Uterus (tissue), 4 donors: ENCODE results near the gene MEP1A. TPM values are rescaled to one million over a fixed set of nuclear protein-coding genes. Genes with fewer than 3 reads are reported as not detected.

Experiments used
- DNase-seq, 2 donors: peaks; one replicate each; pipeline ENCODE4 v3.0.0-alpha.2; 2019 to 2020
- H3K27ac ChIP-seq, 2 donors: fragments of 200-600 bp; sonication (generic); 1 replicate in 1 of 2; 2 replicates in 1 of 2; pipeline ENCODE4 v1.5.1; 2016 to 2018
- H3K27me3 ChIP-seq, 2 donors: fragments of 200-600 bp; sonication (generic); one replicate each; pipeline ENCODE4 v1.5.1; 2018 to 2019; ENCODE audit warnings: control low read depth in 1 of 2
- H3K36me3 ChIP-seq, 2 donors: fragments of 200-600 bp; sonication (generic); one replicate each; pipeline ENCODE4 v1.5.1; 2019; ENCODE audit warnings: control low read depth in 1 of 2
- H3K4me1 ChIP-seq, 2 donors: fragments of 200-600 bp; sonication (generic); one replicate each; pipeline ENCODE4 v1.5.1; 2018 to 2019; ENCODE audit warnings: control low read depth in 1 of 2
- H3K4me3 ChIP-seq, 2 donors: fragments of 200-600 bp; sonication (generic); 1 replicate in 1 of 2; 2 replicates in 1 of 2; pipeline ENCODE4 v1.5.1; 2018 to 2019; ENCODE audit warnings: mild to moderate bottlenecking in 1 of 2
- H3K9me3 ChIP-seq, 2 donors: fragments of 200-600 bp; sonication (generic); one replicate each; pipeline ENCODE4 v1.5.1; 2019; ENCODE audit warnings: control low read depth in 1 of 2
- CTCF ChIP-seq, 4 experiments: fragments of 200-600 bp in 2 of 4; fragments of 450-650 bp in 2 of 4; sonication (generic) in 2 of 4; IDR thresholded peaks; one replicate each; pipeline ENCODE4 v1.5.1; 2016 to 2019; ENCODE audit warnings: antibody characterized with exemption in 4 of 4, mild to moderate bottlenecking in 2 of 4, moderate library complexity in 1 of 4
- POLR2A ChIP-seq, 2 donors: fragments of 450-650 bp; IDR thresholded peaks; one replicate each; pipeline ENCODE4 v1.6.1; 2016; ENCODE audit warnings: antibody characterized with exemption in 2 of 2, mild to moderate bottlenecking in 1 of 2, moderate library complexity in 1 of 2
- intact Hi-C: fragments of 100-400 bp; cut with DNase I; formaldehyde crosslinking; loops from one replicate; pipeline ENCODE4 v1.15.1; 2023; ENCODE audit warnings: low total_unique reads
- total RNA-seq, 4 donors: library from RNA; depleted of rRNA in 3 of 4; stranded (reverse); fragments of >200 nt in 3 of 4; gene quantifications; one replicate each; pipeline versions ENCODE4 v1.1.0 to v1.2.4, GENCODE V29; 2014 to 2023
- donor health status: DM: yes; HTN: yes; CAD: no.

MEP1A gene
- total RNA-seq, 4 donors from 2014 or later: under 0.01 TPM; not detected in 3

GRCh38 chr6:46748940-46749503, 44.2 kb upstream of the MEP1A start:
- Histone ChIP-seq H3K36me3 (no peaks in the 10 kb centered on the region), H3K27ac (no peak overlapping the region), H3K4me1 (no peaks in the 10 kb centered on the region), H3K4me3 (no peak overlapping the region), H3K9me3 (no peaks in the 10 kb centered on the region), H3K27me3 (no peaks in the 10 kb centered on the region)
- intact Hi-C loops: no loop called here
- DNase-seq: no peak
- TF ChIP-seq CTCF (IDR thresholded peaks at IDR 0.05) (no peak), POLR2A (IDR thresholded peaks at IDR 0.05) (no peak)

- no peaks in the 10 kb centered on the region for H3K9me3 ChIP-seq
- no peak overlapping the region for H3K27ac ChIP-seq
- no peaks in the 10 kb centered on the region for H3K36me3 ChIP-seq
- TF ChIP-seq CTCF (IDR thresholded peaks at IDR 0.05) (no peak), POLR2A (IDR thresholded peaks at IDR 0.05) (no peak)
- H3K4me3 ChIP-seq: no peak overlapping the region
- no peaks in the 10 kb centered on the region for H3K4me1 ChIP-seq
- no peak for DNase-seq
- H3K27me3 ChIP-seq: no peaks in the 10 kb centered on the region
- intact Hi-C loops: no loop called here
Measured at GRCh38 chr6:46749731-46750130, 43.5 kb upstream of the MEP1A start.

- DNase-seq: no peak
- H3K9me3 ChIP-seq: no peaks in the 10 kb centered on the region
- no peak overlapping the region for H3K4me3 ChIP-seq
- intact Hi-C loops: no loop called here
- H3K36me3 ChIP-seq: no peaks in the 10 kb centered on the region
- H3K4me1 ChIP-seq: no peaks in the 10 kb centered on the region
- no peaks in the 10 kb centered on the region for H3K27me3 ChIP-seq
- H3K27ac ChIP-seq: no peak overlapping the region
- TF ChIP-seq CTCF (IDR thresholded peaks at IDR 0.05) (no peak), POLR2A (IDR thresholded peaks at IDR 0.05) (no peak)
Measured at GRCh38 chr6:46751658-46752057, 41.5 kb upstream of the MEP1A start.

- TF ChIP-seq CTCF (IDR thresholded peaks at IDR 0.05) (no peak), POLR2A (IDR thresholded peaks at IDR 0.05) (no peak)
- intact Hi-C loops: no loop called here
- Histone ChIP-seq H3K27ac (no peak overlapping the region), H3K36me3 (no peaks in the 10 kb centered on the region), H3K4me1 (no peaks in the 10 kb centered on the region), H3K27me3 (no peaks in the 10 kb centered on the region), H3K9me3 (no peaks in the 10 kb centered on the region), H3K4me3 (no peak overlapping the region)
- no peak for DNase-seq
Measured at GRCh38 chr6:46755865-46756264, 37.3 kb upstream of the MEP1A start.

- H3K9me3 ChIP-seq: no peaks in the 10 kb centered on the region
- intact Hi-C loops: no loop called here
- H3K27me3 ChIP-seq: no peaks in the 10 kb centered on the region
- H3K27ac ChIP-seq: no peak overlapping the region
- no peak for TF ChIP-seq CTCF (IDR thresholded peaks at IDR 0.05)
- no peaks in the 10 kb centered on the region for H3K4me1 ChIP-seq
- no peak for DNase-seq
- no peaks in the 10 kb centered on the region for H3K36me3 ChIP-seq
- H3K4me3 ChIP-seq: no peak overlapping the region
Measured at GRCh38 chr6:46756469-46757213, 36.5 kb upstream of the MEP1A start.
